Measurements from ENCODE around the gene PBRM1.

- TF ChIP-seq, protein P1, sequence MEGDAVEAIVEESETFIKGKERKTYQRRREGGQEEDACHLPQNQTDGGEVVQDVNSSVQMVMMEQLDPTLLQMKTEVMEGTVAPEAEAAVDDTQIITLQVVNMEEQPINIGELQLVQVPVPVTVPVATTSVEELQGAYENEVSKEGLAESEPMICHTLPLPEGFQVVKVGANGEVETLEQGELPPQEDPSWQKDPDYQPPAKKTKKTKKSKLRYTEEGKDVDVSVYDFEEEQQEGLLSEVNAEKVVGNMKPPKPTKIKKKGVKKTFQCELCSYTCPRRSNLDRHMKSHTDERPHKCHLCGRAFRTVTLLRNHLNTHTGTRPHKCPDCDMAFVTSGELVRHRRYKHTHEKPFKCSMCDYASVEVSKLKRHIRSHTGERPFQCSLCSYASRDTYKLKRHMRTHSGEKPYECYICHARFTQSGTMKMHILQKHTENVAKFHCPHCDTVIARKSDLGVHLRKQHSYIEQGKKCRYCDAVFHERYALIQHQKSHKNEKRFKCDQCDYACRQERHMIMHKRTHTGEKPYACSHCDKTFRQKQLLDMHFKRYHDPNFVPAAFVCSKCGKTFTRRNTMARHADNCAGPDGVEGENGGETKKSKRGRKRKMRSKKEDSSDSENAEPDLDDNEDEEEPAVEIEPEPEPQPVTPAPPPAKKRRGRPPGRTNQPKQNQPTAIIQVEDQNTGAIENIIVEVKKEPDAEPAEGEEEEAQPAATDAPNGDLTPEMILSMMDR (conservative IDR thresholded peaks at IDR 0.05) = no peak
- no peak for TF ChIP-seq EZH2 (IDR thresholded peaks at IDR 0.05; ENCODE audit: low read depth)
These were observed 111.4 kb downstream of the PBRM1 start for GRCh38 chr3:52574056-52574965.
